ENCODE results near the gene VPS13D. TPM values are rescaled to one million over a fixed set of nuclear protein-coding genes. Genes with fewer than 3 reads are reported as not detected.

Gene VPS13D
- total RNA-seq, 1 experiment from 2014 or later, result 33.1 TPM

GRCh38 chr1:12246584-12246983 lies 16.8 kb downstream of the VPS13D start:
- Histone ChIP-seq H3K4me3 (ENCODE audit: low read depth in 2 of 2, low read length in 2 of 2) (no peak overlapping the region), H3K27ac (ENCODE audit: low read length) (no peak overlapping the region), H3K27me3 (ENCODE audit: control insufficient read depth, insufficient read depth, low read length) (no peaks in the 10 kb centered on the region), H3K4me1 (ENCODE audit: control insufficient read depth, insufficient read depth, low read length) (no peaks in the 10 kb centered on the region), H3K9me3 (ENCODE audit: control insufficient read depth, insufficient read depth, low read depth, low read length) (no peaks in the 10 kb centered on the region), H3K36me3 (ENCODE audit: control insufficient read depth, insufficient read depth, low read length) (no peaks in the 10 kb centered on the region; the same call in none of the 2 replicates)
- no peak for ATAC-seq
- ChIA-PET POLR2A (no interaction called here), CTCF (no interaction called here)
- no peak for DNase-seq (ENCODE audit: low read depth, low spot score)
- intact Hi-C loops (cut with micrococcal nuclease; ENCODE audit: unreplicated experiment), result no loop called here
- TF ChIP-seq SIN3A (IDR thresholded peaks at IDR 0.05; ENCODE audit: borderline replicate concordance, insufficient read depth, low read depth, low read length) (no peak), TCF7L2 (IDR thresholded peaks at IDR 0.05; ENCODE audit: low read depth, low read length) (no peak)
- in situ Hi-C loops (cut with HindIII; ENCODE audit: low pct_unique_long_range_greater_than_20kb, low sequenced_read_pairs), result no loop called here
- BruUV-seq (replicated peaks), result no TSS peak

DNA sequence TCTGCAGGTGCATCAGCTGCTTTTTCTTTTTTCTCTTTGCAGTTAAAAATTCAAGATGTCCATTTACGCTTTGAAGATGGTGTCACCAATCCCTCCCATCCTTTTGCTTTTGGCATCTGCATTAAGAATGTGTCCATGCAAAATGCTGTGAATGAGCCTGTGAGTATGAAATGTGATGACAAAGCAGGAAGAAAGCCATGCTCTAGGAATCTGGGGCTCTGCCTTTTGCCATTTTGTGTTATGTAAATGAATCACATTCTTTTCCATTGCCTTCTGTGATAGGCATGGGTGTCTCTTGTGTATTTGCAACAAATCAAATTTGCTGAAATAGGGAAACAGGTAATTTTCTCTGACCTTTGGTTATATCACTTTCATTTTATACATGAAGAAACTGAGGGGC lies 19.4 kb downstream of the VPS13D start:
- POLR2A ChIA-PET, result no interaction called here
- DNase-seq (ENCODE audit: low read depth, low spot score) (no peak), ATAC-seq (no peak)
- in situ Hi-C loops (cut with HindIII; ENCODE audit: low pct_unique_long_range_greater_than_20kb, low sequenced_read_pairs) (no loop called here), intact Hi-C loops (cut with micrococcal nuclease; ENCODE audit: unreplicated experiment) (no loop called here)
- Histone ChIP-seq H3K27ac (ENCODE audit: low read length) (no peak overlapping the region), H3K4me1 (ENCODE audit: control insufficient read depth, insufficient read depth, low read length) (no peaks in the 10 kb centered on the region), H3K4me3 (ENCODE audit: low read depth in 2 of 2, low read length in 2 of 2) (no peak overlapping the region), H3K9me3 (ENCODE audit: control insufficient read depth, insufficient read depth, low read depth, low read length) (no peaks in the 10 kb centered on the region), H3K36me3 (ENCODE audit: control insufficient read depth, insufficient read depth, low read length) (no peaks in the 10 kb centered on the region; the same call in none of the 2 replicates), H3K27me3 (ENCODE audit: control insufficient read depth, insufficient read depth, low read length) (no peaks in the 10 kb centered on the region)
- no TSS peak for BruUV-seq (replicated peaks)
- CTCF ChIA-PET, result no interaction called here
- TF ChIP-seq, protein P1, sequence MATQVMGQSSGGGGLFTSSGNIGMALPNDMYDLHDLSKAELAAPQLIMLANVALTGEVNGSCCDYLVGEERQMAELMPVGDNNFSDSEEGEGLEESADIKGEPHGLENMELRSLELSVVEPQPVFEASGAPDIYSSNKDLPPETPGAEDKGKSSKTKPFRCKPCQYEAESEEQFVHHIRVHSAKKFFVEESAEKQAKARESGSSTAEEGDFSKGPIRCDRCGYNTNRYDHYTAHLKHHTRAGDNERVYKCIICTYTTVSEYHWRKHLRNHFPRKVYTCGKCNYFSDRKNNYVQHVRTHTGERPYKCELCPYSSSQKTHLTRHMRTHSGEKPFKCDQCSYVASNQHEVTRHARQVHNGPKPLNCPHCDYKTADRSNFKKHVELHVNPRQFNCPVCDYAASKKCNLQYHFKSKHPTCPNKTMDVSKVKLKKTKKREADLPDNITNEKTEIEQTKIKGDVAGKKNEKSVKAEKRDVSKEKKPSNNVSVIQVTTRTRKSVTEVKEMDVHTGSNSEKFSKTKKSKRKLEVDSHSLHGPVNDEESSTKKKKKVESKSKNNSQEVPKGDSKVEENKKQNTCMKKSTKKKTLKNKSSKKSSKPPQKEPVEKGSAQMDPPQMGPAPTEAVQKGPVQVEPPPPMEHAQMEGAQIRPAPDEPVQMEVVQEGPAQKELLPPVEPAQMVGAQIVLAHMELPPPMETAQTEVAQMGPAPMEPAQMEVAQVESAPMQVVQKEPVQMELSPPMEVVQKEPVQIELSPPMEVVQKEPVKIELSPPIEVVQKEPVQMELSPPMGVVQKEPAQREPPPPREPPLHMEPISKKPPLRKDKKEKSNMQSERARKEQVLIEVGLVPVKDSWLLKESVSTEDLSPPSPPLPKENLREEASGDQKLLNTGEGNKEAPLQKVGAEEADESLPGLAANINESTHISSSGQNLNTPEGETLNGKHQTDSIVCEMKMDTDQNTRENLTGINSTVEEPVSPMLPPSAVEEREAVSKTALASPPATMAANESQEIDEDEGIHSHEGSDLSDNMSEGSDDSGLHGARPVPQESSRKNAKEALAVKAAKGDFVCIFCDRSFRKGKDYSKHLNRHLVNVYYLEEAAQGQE (IDR thresholded peaks at IDR 0.05; ENCODE audit: insufficient read depth in 1 of 2, low read depth in 2 of 2, low read length in 1 of 2), result no peak
- TF ChIP-seq, protein P2, sequence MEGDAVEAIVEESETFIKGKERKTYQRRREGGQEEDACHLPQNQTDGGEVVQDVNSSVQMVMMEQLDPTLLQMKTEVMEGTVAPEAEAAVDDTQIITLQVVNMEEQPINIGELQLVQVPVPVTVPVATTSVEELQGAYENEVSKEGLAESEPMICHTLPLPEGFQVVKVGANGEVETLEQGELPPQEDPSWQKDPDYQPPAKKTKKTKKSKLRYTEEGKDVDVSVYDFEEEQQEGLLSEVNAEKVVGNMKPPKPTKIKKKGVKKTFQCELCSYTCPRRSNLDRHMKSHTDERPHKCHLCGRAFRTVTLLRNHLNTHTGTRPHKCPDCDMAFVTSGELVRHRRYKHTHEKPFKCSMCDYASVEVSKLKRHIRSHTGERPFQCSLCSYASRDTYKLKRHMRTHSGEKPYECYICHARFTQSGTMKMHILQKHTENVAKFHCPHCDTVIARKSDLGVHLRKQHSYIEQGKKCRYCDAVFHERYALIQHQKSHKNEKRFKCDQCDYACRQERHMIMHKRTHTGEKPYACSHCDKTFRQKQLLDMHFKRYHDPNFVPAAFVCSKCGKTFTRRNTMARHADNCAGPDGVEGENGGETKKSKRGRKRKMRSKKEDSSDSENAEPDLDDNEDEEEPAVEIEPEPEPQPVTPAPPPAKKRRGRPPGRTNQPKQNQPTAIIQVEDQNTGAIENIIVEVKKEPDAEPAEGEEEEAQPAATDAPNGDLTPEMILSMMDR (IDR thresholded peaks at IDR 0.05), result no peak
- TF ChIP-seq POLR2AphosphoS5 (IDR thresholded peaks at IDR 0.05; ENCODE audit: low read depth, low read length) (no peak), TCF7L2 (IDR thresholded peaks at IDR 0.05; ENCODE audit: low read depth, low read length) (no peak), SIN3A (IDR thresholded peaks at IDR 0.05; ENCODE audit: borderline replicate concordance, insufficient read depth, low read depth, low read length) (no peak)

GRCh38 chr1:12249748-12250147 lies 19.9 kb downstream of the VPS13D start:
- BruUV-seq (replicated peaks), result no TSS peak
- ATAC-seq, result no peak

More at GRCh38 chr1:12249748-12250147, 19.9 kb downstream of the VPS13D start:
- in situ Hi-C loops (cut with HindIII; ENCODE audit: low pct_unique_long_range_greater_than_20kb, low sequenced_read_pairs) (no loop called here), intact Hi-C loops (cut with micrococcal nuclease; ENCODE audit: unreplicated experiment) (no loop called here)
- Histone ChIP-seq H3K36me3 (ENCODE audit: control insufficient read depth, insufficient read depth, low read length) (no peaks in the 10 kb centered on the region; the same call in none of the 2 replicates), H3K9me3 (ENCODE audit: control insufficient read depth, insufficient read depth, low read depth, low read length) (no peaks in the 10 kb centered on the region), H3K27ac (ENCODE audit: low read length) (no peak overlapping the region), H3K27me3 (ENCODE audit: control insufficient read depth, insufficient read depth, low read length) (no peaks in the 10 kb centered on the region), H3K4me1 (ENCODE audit: control insufficient read depth, insufficient read depth, low read length) (no peaks in the 10 kb centered on the region), H3K4me3 (ENCODE audit: low read depth in 2 of 2, low read length in 2 of 2) (no peak overlapping the region)
- ChIA-PET CTCF (no interaction called here), POLR2A (no interaction called here)
- DNase-seq (ENCODE audit: low read depth, low spot score), result no peak
- TF ChIP-seq TCF7L2 (IDR thresholded peaks at IDR 0.05; ENCODE audit: low read depth, low read length), result no peak
- TF ChIP-seq POLR2AphosphoS5 (IDR thresholded peaks at IDR 0.05; ENCODE audit: low read depth, low read length), result no peak
- TF ChIP-seq SIN3A (IDR thresholded peaks at IDR 0.05; ENCODE audit: borderline replicate concordance, insufficient read depth, low read depth, low read length), result no peak
- TF ChIP-seq, protein P2 (IDR thresholded peaks at IDR 0.05), result no peak
- TF ChIP-seq, protein P1 (IDR thresholded peaks at IDR 0.05; ENCODE audit: insufficient read depth in 1 of 2, low read depth in 2 of 2, low read length in 1 of 2), result no peak

Data from Panc1 (cell line).